Right ventricle myocardium inferior (tissue), 1 donor: ENCODE results near the gene PRKCA. TPM values are rescaled to one million over a fixed set of nuclear protein-coding genes. Genes with fewer than 3 reads are reported as not detected.
"Not testable (repeated sequence)": the region's sequence is repeated elsewhere in the genome, so short reads cannot be mapped to it uniquely, and the experiment has no call there.

Source experiments
- ATAC-seq: fragments of 200-7000 bp; cut with Tn5 transposase; one replicate; pipeline ENCODE4 v1.9.1; 2020; ENCODE audit warnings: mild to moderate bottlenecking, moderate library complexity
- DNase-seq: peaks from one replicate; pipeline ENCODE4 v3.0.0; 2021; ENCODE audit errors: missing footprints
- intact Hi-C: fragments of 100-400 bp; cut with DNase I; formaldehyde crosslinking; loops from one replicate; pipeline ENCODE4 v1.11.0; 2022
- total RNA-seq: library from RNA; stranded (reverse); fragmentation: NEBNext Ultra II Directional; extraction: Animal tissue kit (Norgen Biotek cat#: 25700); gene quantifications from one replicate; pipeline ENCODE4 v1.2.1, GENCODE V29; 2021
- donor health status: DM: no; HTN: yes; CAD: no; lungs with severe emphysema.

PRKCA gene
- total RNA-seq, 1 donor from 2014 or later = 6.9 TPM

DNA sequence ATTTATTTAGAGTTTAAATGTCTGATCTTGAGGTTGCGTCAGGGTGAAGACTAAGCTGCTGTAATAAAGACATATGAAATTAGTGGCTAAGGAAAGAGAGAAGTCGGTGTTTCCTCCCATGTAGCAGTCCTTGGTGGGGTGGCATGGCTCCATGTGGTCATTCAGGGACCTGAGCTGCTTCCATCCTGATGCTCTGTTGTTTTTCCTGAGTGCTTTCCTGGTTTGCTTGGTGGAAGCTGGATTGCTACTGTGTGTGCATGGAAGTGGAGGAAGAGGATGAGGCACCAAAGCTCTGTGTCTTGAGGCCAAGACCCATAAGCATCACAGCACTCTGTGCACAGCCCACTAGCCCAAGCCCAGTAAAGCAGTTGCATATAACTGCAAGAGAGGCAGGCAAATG, 290.7 kb downstream of the PRKCA start:
- DNase-seq (no peak), ATAC-seq (no peak)
- intact Hi-C loops = no loop called here

DNA sequence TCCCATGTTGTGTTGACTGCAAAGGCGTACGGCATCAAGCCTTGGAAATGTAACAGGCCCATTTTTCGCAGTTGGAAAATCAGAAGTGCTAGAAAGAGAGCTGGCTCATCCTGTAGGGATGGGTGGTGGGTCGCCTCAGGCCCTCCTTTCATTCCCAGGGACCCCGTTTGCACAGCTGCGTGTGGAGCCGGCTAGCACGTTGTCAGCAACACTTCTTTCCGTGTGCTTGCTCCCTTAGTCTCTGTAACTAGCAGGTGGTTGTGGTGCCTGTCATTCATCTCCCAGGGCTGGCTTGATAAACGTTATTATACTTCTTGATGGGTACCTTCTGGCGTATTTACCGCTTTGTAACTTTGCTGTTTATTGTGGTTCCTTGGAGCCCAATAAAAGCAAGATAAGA, 293.5 kb downstream of the PRKCA start:
- DNase-seq = no peak
- intact Hi-C loops = no loop called here
- ATAC-seq = no peak

DNA sequence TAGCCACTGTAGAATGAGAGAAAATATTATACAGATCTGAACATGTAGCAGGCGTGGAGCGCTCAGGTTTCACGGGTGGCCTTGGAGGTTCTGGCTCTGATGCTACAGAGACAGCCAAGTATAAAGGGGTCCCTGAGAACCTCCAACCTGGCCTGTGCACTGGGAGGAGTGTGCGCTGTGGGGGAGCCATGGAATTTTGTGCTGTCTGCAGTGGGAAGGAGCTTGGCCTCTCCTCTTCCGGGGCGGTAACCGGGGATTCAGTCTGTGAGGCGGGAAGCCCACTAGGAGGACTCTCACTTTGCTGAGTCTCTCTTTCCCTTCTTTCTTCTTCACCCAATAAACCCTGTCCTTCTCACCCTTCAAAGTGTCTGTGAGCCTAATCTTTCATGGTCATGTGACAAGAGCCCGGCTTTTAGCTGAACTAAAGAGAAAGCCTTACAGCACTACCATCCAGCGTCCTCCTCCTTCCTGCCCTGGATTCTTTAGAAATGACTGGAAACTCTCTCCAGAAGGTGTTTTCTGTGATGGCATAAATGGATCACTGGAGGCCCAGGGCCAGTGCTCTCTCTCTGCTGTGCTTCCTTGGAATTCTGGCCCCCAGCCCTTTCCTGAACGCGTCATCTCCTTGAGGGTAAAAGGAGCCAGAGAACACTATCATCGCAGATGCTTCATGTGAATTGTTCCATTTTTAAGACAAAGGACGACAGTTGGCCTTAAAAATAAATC, 300.4 kb downstream of the PRKCA start:
- ATAC-seq (peak; percentile 50), DNase-seq (no peak)
- intact Hi-C loops = no loop called here

DNA sequence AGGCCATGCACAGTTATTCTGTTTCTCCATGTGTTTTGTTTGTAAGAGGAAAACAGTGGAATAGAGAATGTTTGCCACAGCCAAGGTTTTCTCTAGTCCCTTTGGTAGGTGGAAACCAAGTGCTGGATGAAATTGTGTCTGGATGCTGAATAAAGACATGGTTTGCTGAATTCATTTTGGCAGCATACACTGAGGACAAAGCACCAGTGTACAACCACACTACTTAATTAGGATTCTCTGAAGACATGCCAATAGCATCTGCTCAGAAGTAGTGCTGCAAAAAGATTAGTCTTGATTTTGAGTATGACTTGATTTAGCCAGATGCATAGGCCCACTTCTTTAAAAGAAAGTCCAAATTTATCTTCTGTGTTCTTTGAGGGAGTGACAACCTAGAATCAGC, 302.0 kb downstream of the PRKCA start:
- no peak for DNase-seq
- intact Hi-C loops = no loop called here
- ATAC-seq = peak; percentile 39

DNA sequence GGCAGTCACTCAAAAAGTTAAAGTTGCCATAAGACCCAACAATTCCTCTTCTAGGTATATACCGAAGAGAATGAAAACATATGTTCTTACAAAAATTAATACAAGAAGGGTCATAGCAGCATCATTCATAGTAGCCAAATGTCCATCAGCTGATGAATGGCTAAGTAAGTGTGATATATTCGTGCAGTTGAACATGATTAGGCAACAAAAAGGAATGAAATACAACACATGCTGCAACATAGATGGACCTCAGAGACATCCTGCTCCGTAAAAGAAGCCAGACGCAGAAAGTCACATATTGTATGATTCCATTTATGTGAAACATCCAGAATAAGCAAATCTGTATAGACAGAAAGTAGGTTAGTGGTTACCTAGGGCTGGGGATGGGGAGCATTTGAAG, 303.1 kb downstream of the PRKCA start:
- no peak for DNase-seq
- intact Hi-C loops = no loop called here

DNA sequence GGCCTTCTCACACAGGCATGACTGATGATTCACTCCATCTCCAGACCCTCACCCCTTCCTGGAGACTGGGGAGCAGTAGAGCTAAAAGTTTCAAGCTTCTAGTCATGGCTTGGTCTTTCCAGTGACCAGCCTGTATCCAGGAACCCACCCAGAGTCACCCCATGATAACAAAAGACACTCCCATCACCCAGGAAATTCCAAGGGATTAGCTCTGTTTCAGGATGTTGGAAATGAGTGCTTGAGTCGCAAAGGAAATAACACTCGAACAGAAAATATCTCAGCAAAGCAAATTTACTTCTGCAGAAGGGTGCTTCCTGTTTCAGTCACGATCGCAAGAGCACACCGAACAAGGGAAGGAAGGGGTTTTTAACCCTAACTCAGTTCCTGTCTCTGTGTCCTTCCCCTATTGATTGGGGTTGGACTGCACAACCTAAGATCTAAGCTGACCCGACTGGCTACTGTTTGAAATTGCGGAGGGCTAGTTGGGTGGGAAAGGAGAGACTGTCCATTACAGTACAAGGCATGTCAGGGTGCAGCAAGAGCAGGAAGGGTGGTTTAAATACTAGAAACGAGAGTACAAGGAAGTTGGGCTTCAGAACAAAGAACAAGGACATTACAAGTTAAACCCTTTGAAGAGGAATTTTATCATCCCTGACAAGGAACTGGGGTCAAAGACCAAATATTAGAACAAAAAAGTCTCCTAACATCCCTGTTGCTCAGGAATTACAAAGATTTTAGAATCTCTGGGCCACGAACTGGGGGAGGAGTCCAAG, 308.1 kb downstream of the PRKCA start:
- intact Hi-C loops = no loop called here
- DNase-seq (no peak), ATAC-seq (no peak)

More for the DNA sequence above, 303.1 kb downstream of the PRKCA start:
- no peak for ATAC-seq

DNA sequence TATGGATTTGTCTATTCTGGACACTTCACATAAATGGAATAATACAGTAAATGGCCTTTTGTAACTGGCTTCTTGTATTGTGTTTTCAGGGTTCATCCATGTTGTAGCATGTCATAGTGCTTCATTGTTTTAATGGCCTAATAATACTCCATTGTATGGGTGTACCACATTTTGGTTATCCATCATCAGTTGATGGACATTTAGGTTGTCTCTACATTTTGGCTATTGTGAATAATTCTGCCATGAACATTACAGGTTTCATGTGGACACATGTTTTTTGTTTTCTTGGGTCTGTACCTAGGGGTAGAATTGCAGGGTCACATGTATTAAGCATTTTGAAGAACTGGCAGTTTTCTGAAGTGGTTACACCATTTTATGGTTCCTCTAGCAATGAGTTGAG, 309.0 kb downstream of the PRKCA start:
- DNase-seq = no peak
- intact Hi-C loops = no loop called here

DNA sequence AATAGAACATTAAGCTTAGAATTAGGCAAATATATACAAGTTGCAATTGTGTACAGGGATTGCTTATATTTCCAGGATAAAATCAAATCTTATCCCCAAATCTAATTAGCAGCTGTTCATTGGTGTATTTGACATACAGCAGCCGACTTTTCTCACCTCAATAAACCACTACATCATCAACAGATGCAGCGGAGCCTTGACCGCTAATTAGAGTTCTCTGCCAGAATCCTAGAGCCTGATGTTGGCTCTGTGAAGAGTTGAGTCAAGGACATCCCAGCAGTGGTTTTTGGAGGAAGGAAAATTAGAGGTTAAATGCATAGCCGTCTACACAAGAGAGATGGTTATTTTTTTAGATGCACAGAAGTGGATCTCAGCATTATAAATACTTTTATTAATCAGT, 310.6 kb downstream of the PRKCA start:
- no peak for ATAC-seq
- no peak for DNase-seq
- intact Hi-C loops = no loop called here

More for the DNA sequence above, 309.0 kb downstream of the PRKCA start:
- ATAC-seq = no peak

DNA sequence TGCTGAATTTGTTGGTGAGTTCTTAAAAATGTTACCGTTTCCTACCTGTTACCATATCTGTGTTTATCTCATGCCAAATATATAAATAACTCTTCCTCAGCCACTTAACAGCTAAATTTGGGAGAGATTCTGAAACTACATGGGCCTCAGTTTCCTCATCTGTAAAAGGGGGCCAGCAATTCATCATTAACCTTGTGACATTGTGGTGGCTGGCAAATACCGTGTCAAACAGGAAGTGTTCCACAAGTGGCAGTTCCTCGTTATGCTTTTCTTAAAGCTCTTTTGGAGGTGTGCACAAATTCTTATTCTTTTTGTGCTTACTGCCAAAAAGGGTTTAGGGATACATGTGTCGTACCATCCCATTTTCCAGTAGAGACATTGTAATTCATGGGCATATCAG, 312.1 kb downstream of the PRKCA start:
- ATAC-seq (no peak), DNase-seq (no peak)
- intact Hi-C loops = no loop called here

DNA sequence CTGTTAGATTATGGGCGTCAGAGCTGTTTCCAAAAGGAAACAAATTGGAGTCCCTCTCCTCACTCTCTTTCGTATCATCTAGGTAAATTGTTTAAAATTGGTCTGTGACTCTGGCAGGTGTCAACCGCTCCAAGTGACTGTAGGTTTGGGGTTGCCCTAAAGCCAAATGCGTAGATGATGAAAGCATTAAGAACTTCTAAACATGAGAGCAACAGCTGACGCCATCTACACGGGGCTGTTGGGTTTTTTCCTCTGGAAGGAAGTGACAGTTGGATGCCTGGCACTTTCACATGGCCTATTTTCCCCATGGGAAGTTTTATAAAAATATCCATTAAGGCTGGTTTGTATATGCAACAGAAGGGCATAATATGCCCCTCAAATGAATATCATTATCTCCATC, 316.8 kb downstream of the PRKCA start:
- DNase-seq (no peak), ATAC-seq (no peak)
- intact Hi-C loops = no loop called here

DNA sequence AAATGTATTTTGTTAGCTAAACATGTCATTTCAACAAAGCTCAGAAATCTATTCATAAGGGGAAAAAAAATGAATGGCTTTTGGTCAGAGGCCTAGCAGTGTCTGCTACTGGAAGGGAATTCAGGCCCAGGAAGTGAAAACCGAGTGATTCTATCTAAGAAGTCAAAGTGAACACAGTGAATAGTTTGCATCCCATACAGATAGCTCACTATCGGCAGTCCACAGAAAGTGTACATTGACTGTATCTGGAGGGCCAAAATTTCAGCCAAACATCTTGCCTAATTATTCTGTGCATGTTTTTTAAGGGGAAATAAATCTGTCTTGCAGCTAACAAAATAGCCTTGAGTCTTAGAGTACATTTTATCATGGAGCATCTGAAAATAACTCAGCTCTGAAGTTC, 318.1 kb downstream of the PRKCA start:
- no peak for DNase-seq
- intact Hi-C loops = no loop called here
- no peak for ATAC-seq

DNA sequence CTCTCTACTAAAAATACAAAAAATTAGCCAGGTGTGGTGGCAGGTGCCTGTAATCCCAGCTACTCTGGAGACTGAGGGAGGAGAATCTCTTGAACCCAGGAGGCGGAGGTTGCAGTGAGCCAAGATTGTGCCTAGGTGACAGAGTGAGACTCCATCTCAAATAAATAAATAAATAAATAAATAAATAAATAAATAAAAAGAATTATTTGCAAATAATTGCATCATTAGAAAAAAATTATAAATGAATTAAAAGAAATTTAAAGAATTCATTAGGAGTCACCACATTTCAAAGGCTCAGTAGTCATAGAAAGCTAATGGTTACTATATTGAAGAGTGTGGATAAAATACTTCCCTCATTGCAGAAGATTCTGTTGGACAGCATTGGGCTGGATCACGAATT, 322.2 kb downstream of the PRKCA start:
- not testable (repeated sequence) for DNase-seq, ATAC-seq
- intact Hi-C loops = loop anchor here (5.0 kb wide), 1 partner anchor 367 kb away; no protein-coding TSS in a partner anchor

DNA sequence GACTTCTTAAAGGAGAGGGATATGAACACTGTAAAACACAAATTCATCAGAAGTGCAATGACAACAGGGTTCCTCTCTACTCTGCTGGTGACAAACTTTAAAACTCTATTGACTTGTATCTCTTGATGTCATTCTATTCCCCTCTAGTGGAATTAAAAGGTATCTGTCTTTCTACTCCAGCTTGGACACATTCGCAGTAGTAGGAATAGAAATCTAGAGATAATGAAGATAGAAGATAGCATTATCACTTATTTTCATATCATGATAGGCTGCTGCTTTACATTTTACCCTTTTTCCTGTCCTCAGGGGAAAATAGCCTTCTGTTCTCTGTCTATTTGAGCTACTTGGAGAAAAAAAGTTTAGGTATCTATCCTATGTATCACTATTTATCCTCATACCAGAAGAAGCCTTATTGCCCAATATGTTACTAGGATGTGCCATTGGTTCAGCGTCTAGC, 322.9 kb downstream of the PRKCA start:
- intact Hi-C loops = loop anchor here (5.0 kb wide), 1 partner anchor 368 kb away; no protein-coding TSS in a partner anchor
- ATAC-seq (no peak), DNase-seq (no peak)

DNA sequence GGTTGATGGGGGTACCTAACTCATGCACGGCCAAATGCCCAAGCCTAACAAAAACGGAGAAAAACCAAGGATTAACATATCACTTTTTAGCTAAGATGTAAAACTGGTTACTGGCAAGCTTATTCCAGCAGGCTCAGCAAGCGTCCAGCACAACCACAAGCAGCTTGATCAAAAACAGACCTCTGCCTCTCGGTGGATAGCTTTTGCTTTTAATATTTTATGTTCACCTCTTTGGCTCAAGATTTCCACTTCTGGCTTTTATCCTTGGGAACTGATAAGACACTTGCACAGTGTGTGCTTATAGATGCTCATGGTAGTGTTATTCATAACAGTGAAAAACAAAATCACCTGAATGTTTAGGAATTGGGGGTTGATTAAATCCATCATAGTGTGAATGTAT, 325.6 kb downstream of the PRKCA start:
- ATAC-seq (no peak), DNase-seq (no peak)
- intact Hi-C loops = loop anchor here (5.0 kb wide), 1 partner anchor 371 kb away; no protein-coding TSS in a partner anchor

DNA sequence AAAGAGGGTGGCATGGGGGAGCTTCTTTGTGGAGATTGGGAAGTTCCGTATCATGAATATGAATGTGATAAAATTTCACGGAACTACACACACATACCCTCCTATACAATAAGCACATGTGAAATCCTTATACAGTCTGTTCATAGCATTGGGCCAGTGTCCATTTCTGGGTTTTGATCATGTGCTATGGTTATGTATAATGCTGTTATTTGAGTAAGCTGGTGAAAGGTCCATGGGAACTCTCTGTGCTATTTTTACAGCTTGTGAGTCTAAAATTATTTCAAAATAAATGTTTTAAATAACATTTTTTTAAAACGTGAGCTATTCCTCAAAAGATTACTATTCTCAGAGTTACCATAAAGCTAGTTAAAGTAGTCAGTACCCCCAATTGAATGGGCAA, 327.3 kb downstream of the PRKCA start:
- DNase-seq (no peak), ATAC-seq (no peak)
- intact Hi-C loops = loop anchor here (5.0 kb wide), 1 partner anchor 372 kb away; no protein-coding TSS in a partner anchor

DNA sequence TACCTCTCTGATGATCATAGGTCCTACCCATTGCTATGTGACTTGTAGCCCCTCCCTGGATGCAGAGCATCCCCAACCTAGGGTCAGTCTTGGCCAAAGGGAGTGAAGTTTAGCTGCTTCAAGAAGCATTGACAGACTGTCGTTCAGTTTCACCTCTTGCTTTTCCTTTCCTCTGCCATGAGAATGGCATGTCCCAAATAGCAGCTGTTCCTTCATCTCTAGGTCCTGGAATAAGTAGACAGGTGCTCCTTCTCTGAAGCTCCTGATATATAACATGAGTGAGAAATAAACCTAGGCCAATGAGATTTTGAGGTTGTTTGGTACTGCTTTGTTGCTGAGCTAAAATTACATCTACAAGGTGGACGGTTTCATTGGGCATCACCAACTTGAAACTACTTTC, 328.0 kb downstream of the PRKCA start:
- DNase-seq (no peak), ATAC-seq (no peak)
- intact Hi-C loops = no loop called here

DNA sequence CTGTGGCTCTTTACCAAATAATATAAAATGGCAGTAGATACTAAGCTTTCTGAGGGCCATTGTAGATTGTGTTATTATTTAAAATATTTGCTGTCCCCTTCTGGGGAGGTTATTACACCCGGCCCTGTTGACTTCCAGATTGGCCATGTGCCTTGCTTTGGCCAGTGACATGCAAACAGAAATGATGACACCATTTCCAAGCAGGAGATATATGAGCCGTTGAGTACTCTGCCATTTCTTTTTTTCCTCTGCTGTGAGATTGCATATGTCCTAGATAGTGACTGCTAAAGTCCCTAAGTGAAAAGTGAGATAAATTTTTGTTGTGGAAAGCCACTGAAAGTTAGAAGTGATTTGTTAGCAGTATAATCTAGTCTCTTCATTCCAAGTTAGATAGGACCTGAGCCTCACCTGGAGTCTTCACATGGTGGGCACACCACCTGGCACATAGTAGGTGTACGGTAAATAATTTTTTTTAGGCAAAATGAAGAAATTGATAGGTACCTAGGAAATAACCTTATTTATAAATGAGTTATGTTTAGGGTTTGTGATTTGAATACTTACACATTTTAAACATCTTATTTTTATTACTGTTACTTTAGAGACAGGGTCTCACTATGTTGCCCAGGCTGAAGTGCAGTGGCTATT, 328.5 kb downstream of the PRKCA start:
- ATAC-seq (no peak), DNase-seq (no peak)
- intact Hi-C loops = no loop called here

DNA sequence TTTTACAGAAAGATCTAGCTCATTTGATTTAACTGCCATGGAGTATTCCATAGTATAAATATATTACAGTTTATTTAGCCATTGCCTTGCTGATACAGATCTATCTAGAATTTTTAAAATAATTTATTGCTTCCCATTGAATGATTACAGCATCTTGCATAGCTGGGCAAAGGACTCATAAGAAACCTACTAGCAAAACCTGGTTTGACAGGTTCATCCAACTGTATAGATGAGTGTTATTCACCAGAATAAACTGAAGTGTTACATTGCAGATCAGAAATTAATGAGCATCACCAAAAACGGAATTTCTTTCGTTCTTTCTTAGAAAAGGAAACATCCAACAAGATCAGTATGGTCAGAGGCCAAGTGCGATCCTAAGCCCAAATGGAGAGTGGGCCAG, 330.3 kb downstream of the PRKCA start:
- intact Hi-C loops = no loop called here
- ATAC-seq (no peak), DNase-seq (no peak)

DNA sequence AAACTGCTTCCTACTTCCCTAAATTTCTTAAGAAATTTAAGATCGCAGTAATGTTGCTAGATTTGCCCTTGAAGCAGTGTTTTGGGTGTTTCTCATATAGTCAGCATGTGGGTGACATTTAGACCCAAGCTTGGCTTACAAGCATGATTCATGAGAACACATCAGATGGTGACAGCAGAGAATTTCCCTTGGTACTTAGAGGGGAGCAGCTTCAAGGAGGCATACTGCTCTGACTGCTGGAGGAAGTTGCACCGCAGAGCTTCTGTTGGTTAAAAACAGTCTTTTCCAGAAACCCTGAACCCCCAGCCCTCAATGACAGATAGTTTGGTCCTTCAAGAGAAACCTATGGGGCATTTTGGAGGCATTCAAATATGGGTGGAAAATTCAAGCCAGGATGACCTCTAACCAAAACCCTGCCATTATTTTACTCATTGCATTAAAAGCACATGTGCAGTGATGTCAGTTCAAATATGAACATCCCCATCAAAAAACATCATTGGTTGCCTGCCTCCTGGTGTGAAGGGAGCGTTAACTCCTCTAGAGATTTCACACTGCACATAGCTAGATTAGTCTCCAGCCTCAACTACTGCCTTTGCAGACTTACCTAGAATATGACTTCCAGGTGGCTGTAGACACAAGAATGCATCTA, 331.0 kb downstream of the PRKCA start:
- intact Hi-C loops = no loop called here
- DNase-seq = no peak
- ATAC-seq = no peak
